GM18505 (cell line): ENCODE data around the gene NOD2.

Experiments
- ATAC-seq: cut with Tn5 transposase; IDR thresholded peaks from one replicate; pipeline ENCODE4 v1.9.1; 2021; ENCODE audit not compliant: unreplicated experiment
- POLR2A ChIP-seq: IDR thresholded peaks from 4 replicates; pipeline ENCODE4 v1.6.1; 2011; ENCODE audit warnings: borderline replicate concordance; ENCODE audit not compliant: insufficient read depth, insufficient read length; ENCODE audit errors: extremely low read depth

NOD2 gene

DNA sequence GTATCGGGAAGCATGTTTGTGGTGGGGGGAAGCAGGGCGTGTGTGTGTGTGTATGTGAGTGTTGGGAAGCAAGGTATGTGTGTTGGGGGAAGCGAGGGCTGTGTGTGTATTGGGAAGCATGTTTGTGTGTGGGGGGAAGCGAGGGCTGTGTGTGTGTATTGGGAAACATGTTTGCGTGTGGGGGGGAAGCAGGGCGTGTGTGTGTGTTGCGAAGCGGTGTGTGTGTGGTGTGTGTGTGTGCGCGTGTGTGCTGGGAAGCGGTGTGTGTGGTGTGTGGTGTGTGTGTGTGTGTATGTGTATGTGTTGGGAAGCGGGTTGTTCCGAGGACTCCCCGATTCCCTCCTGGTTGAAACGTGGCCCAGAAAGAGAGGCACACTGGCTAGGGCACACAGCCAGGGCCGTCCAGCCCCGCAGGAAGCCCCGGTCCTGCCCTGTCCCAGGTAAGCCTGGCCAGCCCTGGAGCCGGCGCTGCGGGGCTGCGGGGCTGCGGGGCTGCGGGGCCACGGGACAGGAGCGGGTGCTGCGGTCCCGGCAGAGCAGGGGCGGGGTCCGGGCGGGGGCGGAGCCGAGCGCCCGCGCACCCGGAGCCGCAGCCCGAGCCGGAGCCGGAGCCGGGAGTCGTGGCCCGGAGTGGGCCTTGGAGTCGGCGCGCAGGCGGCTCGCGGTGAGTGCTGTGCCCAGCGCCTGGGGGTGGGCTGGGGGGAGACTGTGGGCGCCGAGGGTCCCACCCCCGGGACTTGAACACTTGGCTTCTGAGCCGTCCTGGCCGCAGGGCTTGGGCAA lies at the start of gene NOD2:
Gene NOD2 (plus strand): TSS at position 608 of the 783 bp plus-strand sequence. CDS start 5,890 bp downstream, outside the sequence.
- no peak for ATAC-seq
- peak; percentile 49 for TF ChIP-seq POLR2A

- TF ChIP-seq POLR2A: no peak
- no peak for ATAC-seq
Measured at GRCh38 chr16:50644245-50644644, 49.2 kb upstream of the NOD2 start.

- ATAC-seq: no peak
- no peak for TF ChIP-seq POLR2A
Measured at GRCh38 chr16:50644729-50645128, 48.7 kb upstream of the NOD2 start.

- TF ChIP-seq POLR2A: no peak
- ATAC-seq: no peak
Measured at GRCh38 chr16:50645563-50646220, 47.7 kb upstream of the NOD2 start.

DNA sequence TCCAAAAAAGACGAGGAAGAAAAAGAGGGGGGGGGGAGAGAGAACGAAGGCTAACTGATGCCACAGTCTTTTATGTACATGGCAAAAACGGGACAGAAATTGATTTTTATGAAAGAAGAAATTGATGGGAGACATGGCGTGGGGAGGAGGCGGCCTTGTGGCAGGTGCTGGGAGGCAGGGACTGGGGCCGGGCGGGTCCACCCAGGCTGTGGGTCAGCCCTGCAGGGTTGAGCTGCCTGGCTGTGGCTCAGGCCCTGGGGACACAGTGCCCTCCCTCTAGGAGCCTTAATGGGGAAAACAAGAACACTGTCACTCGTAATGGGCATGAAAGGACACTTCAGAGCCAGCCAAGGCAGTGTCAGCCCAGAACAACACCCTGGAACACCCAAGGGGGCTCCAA lies 47.1 kb upstream of the NOD2 start:
- TF ChIP-seq POLR2A: no peak
- no peak for ATAC-seq

- TF ChIP-seq POLR2A: no peak
Measured at GRCh38 chr16:50651835-50652438, 41.5 kb upstream of the NOD2 start.

DNA sequence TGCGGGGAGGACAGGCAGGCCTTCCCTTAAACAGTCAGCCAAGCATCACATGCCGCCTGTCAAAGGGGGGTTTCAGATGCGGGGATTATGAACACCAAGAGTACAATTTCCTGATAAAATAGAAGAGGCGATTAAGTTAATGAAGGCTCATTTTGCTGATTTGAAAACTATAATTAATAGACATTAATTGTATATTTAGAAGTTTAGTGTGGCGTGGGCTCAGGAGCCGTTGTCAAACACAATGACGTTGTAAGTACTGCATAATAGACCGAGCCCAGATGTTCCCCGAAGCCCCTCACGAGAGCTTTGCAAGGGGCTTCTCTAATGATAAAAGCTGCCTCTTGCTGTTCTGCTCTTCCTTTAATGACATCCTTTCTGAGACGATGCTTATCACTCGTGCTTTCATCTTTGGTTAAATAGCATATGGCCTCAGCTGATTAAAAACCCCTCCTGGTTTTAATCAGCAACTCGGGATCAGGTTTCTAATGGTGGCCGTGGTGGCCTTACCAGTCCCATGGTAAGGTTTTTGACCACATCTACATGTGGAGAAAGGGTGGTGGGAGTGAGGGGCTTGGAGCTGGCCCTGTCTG lies 40.5 kb upstream of the NOD2 start:
- ATAC-seq: no peak
- no peak for TF ChIP-seq POLR2A

More at GRCh38 chr16:50651835-50652438, 41.5 kb upstream of the NOD2 start:
- ATAC-seq: no peak

- no peak for ATAC-seq
Measured at GRCh38 chr16:50653633-50654519, 39.5 kb upstream of the NOD2 start.

GRCh38 chr16:50655558-50656055 lies 37.8 kb upstream of the NOD2 start:
- no peak for ATAC-seq
- no peak for TF ChIP-seq POLR2A

More at GRCh38 chr16:50653633-50654519, 39.5 kb upstream of the NOD2 start:
- TF ChIP-seq POLR2A: no peak

GRCh38 chr16:50657241-50657640 lies 36.2 kb upstream of the NOD2 start:
- ATAC-seq: no peak
- no peak for TF ChIP-seq POLR2A

GRCh38 chr16:50659806-50660205 lies 33.6 kb upstream of the NOD2 start:
- ATAC-seq: no peak
- TF ChIP-seq POLR2A: no peak

GRCh38 chr16:50662306-50662940 lies 31.0 kb upstream of the NOD2 start:
- ATAC-seq: no peak
- TF ChIP-seq POLR2A: no peak
